GM15510 (cell line): ENCODE results near the gene HINT3.

Experiments
- POLR2A ChIP-seq: IDR thresholded peaks from 3 replicates; pipeline ENCODE4 v1.6.1; 2011; ENCODE audit warnings: borderline replicate concordance; ENCODE audit not compliant: insufficient read length; ENCODE audit errors: extremely low read depth

Gene HINT3

DNA sequence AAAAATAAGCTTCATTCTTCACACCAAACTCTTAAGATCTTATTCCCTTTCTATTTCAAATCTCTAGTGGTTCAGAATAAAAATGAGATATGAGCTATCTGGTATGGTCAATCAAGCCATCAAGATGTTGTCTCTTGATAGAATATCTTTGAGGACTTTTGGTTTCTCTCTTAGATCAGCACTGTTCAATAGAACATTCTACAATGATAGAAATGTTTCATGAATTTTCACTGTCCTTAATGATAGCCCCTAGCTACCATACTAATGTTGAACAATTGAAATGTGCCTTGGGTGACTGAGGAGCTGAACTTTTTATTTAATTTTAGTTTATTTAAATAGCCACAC is 24.1 kb upstream of the HINT3 start:
- no peak for TF ChIP-seq POLR2A

- TF ChIP-seq POLR2A: no peak
These were observed 17.5 kb upstream of the HINT3 start for GRCh38 chr6:125939026-125939425.

GRCh38 chr6:125939791-125940190 is 16.8 kb upstream of the HINT3 start:
- TF ChIP-seq POLR2A: no peak

DNA sequence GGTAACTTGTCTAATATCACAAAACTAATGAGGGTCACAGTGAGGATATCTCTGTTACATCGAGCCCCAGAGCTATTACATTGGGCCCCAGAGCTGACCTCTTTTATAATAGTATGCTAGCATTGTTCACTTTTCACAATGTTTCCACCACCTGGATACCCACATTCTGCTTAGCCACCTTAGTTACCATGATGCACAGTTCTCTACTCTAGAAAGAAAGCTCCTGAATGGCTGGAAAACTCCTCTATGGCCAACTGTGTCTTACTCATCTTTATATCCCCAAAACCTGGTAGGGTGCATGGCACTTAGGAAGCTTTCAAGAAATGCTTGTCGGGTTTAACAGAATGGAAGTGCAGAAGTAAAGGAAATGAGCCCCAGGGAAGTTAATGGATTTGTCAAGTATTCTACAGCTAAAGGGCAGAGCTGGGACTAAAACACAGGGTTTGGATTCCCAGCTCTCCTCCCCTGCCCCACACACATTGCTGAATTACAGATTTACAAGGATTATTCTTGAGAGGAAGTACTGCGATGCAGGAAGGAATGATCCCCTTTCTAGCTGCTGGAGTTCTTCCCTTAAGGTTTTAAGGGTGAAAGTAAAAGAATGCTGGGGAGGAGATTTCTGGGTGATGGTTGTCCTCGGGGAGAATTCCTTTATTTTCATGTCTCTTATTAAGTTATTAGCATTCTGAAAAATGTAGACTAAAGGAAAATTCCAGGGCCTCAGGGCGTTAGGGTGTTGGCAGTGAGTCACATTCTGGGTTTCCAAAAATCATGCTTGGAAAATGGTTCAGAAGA is 16.1 kb upstream of the HINT3 start:
- no peak for TF ChIP-seq POLR2A

DNA sequence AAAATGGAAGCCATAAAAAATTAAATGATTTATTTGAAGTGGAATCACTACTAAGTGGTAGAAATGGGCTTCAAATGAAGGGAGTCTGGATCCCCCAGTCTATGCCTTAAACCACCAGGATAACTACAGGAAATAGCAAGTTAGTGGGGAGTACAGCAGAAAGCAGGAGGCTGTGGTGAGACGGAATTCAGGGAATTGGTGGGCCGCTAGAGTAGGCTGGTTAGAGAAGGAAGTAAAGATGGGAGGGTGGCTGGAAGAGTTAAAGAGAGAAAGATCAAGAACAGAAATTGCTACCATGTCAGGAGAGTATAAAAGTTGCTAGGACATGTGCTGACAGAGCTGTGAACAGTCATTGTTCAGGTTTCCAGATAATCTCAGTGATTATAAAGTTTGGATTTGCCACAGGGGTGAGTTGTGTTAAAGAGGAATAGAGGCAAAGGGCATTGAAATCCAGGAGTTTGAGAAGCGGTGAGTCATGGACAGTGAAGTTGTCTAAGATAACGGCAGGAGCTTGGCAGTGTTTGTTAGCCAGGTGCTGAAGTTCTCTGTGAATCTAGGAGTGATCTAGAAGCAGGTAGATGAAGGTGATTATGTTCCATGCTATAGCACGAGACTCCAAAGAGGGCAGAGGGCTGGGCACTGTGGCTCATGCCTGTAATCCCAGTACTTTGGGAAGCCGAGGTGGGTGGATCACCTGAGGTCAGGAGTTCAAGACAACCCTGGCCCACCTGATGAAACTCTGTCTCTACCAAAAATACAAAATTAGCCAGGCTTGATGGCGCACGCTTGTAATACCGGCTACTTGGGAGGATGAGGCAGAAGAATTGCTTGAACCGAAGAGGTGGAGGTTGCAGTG is 13.7 kb upstream of the HINT3 start:
- no peak for TF ChIP-seq POLR2A

- TF ChIP-seq POLR2A: no peak
These were observed 12.8 kb upstream of the HINT3 start for GRCh38 chr6:125943528-125944433.

DNA sequence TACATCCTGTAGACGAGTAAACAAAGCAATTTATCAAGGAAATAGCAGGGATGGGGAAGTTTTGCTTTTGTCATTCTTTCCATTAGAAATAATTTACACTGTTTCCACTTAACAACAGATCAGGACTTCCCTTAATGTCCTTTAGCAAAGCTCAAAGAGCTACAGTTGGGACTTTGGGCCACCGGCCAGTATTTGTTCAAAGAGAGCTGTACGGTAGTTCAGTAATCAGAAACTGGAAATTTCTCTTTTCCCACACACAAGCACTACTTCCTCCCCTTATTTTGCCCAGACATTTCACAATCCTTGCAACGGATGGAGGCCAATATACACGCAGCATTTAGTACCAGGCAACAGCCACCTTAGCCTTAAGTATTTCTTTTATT is 12.1 kb upstream of the HINT3 start:
- TF ChIP-seq POLR2A: no peak

GRCh38 chr6:125944896-125945295 is 11.7 kb upstream of the HINT3 start:
- TF ChIP-seq POLR2A: no peak

GRCh38 chr6:125945378-125946141 is 11.0 kb upstream of the HINT3 start:
- TF ChIP-seq POLR2A: no peak

GRCh38 chr6:125947615-125948014 is 9.0 kb upstream of the HINT3 start:
- TF ChIP-seq POLR2A: no peak

GRCh38 chr6:125948455-125948854 is 8.1 kb upstream of the HINT3 start:
- no peak for TF ChIP-seq POLR2A

DNA sequence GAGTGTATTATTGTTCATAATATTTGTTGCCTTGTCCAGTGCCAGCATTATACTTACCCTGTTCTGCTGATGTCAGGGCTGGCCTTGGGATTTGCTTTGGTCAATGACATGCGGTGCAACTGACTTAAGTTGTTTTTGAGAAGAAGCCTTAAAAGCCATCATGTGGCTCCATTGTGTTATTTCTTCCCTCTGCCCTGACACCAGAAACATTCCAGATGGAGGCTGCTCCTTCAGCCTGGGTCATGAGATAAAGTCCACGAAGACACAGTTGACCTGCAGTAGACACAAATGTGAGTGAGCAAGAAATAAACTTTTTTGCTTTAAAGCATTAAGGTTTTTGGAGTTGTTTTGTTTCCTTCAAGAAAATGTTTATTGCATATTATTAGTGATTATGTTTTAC is 7.5 kb upstream of the HINT3 start:
- no peak for TF ChIP-seq POLR2A

DNA sequence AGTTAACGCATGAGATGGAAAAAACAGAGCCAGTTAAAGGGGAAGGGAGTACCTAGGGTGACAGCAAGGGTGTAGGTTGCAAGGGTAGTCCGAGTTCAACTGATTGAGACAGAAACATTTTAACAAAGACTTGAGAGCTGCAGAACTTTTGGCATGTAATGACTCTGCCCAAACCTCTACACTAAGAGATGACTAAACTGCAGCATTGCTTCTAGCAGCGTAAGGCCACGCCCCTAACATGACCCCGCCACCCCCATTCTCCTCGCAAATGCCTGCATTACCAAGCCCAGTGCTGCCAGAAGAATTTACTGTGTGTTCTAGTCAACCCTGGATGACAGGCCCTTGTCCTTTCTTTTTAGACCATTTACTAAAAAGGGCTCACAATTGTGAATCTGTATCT is 6.3 kb upstream of the HINT3 start:
- TF ChIP-seq POLR2A: no peak

DNA sequence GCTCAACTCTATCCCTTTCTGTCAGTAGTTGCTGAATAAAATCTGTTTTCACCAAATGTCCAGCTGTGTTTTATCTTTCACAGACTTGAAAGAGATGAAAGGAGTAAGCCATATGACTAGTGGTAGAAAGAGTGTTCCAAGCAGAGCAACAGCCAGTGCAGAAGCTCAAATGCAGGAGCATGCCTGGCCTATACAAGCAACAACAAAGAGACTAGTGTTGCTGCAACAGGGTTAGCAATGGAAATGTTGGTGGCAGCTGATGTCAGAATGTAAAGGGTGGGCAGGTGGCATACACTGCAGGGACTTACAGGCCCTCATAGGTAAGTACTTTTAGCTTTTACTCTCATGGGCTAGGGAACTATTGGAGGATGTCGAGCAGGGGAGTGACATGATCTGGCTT is 5.2 kb upstream of the HINT3 start:
- no peak for TF ChIP-seq POLR2A
